ENCODE data around the gene GPR27. TPM values are rescaled to one million over a fixed set of nuclear protein-coding genes. Genes with fewer than 3 reads are reported as not detected.

The GPR27 gene, protein sequence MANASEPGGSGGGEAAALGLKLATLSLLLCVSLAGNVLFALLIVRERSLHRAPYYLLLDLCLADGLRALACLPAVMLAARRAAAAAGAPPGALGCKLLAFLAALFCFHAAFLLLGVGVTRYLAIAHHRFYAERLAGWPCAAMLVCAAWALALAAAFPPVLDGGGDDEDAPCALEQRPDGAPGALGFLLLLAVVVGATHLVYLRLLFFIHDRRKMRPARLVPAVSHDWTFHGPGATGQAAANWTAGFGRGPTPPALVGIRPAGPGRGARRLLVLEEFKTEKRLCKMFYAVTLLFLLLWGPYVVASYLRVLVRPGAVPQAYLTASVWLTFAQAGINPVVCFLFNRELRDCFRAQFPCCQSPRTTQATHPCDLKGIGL
- 42.0 TPM for total RNA-seq

DNA sequence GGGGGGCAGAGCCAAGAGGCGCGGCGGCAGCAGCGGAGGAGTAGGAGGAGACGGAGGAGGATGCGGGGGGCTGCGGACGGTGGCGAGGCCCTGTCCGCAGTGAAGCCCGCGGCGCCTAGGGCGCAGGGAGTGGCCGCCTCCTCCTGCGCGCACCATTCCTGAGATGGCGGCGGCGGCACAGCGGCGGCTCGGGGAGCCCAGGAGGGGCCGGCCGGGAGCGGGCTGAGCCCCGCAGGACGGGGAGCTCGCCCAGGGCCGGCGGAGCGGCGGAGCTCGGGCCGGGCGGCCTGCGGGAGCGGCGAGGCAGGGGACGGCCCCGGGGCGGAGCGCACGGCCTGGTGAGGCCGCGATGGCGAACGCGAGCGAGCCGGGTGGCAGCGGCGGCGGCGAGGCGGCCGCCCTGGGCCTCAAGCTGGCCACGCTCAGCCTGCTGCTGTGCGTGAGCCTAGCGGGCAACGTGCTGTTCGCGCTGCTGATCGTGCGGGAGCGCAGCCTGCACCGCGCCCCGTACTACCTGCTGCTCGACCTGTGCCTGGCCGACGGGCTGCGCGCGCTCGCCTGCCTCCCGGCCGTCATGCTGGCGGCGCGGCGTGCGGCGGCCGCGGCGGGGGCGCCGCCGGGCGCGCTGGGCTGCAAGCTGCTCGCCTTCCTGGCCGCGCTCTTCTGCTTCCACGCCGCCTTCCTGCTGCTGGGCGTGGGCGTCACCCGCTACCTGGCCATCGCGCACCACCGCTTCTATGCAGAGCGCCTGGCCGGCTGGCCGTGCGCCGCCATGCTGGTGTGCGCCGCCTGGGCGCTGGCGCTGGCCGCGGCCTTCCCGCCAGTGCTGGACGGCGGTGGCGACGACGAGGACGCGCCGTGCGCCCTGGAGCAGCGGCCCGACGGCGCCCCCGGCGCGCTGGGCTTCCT lies at the start of gene GPR27:
Gene GPR27, plus strand, starts transcription at position 155 of the 909 bp plus-strand sequence. Its CDS starts 195 bp downstream, at position 350.

DNA sequence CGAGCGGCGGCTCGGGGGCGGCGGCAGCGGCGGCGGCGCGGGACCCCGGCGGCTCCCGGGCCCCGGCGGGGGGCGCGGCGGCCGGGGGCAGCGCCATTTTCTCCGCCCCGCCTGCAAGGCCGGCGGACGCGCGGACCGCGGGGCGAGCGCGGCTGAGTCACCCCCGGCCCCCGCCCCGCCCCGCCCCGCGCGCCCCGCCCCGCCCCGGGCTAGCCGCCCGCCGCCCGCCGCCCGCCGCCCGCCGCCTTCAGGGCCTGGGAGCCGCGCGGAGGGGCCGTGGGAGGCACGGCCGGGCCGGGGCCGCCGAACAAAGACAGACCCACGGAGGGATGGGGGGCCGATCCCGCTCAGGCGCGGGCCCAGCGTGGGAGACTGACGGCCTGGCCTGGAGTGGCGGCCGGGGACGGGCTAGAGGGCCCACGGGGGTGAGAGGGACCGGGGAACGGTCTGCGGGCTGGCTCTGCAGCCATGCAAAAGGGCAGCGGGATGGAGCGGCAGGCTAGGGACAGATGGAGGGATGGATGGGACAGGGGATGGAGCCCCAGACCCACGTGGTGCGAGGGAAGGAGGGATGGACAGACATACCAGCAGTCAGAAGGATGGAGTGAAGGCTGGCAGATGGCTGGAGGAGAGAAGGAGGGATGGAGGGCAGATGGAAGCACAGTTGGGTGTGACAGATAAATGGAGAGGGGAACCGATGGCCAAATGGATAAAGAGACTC lies 28.2 kb upstream of the GPR27 start, which contains the start of gene EIF4E3:
Gene EIF4E3, minus strand, starts transcription at position 132 of the 721 bp plus-strand sequence. Its CDS starts 35 bp downstream, at position 97.

DNA sequence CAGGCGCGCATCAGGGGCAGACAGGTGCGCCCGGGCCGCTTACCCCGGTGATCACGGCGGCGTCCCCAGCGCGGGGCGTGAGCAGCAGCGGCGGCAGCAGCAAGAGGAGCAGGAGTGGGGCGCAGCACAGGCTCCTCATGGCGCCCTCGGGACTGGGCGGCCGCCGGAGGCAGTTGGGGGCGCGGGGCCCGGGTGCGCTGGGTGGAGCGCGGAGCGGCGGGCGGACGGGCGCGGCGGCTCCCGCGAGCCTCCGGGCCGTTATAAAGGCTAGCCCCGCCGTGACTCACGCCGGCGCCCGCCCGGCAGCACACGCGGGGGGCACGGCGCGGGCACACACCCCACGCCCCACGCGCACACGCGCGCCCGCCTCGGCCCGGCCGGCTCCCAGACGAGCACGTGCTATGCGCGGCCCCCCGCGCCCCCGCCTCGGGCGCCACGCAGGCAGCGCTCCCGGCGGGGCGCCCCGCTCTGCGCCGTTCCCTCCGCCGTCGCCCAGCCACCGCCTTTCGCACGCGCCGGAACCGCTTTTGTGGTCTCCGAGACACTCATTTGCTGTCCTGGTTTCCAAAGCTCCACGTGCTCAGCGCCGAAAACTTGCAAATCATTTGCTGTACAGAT lies 31.4 kb downstream of the GPR27 start, which contains the start of gene PROK2:
Gene PROK2, minus strand, starts transcription at position 235 of the 618 bp plus-strand sequence. Its CDS starts 96 bp downstream, at position 139.

Other genes with a start within 250 kb of the GPR27 start
- 178 TPM for gene FOXP1, start 170.1 kb upstream of the GPR27 start, total RNA-seq
- 32.5 TPM for gene EIF4E3, start 28.5 kb upstream of the GPR27 start, total RNA-seq
- 5.5 TPM for gene PROK2, start 31.3 kb downstream of the GPR27 start, total RNA-seq